H1 (cell line): ENCODE results near the gene TUBD1. TPM values are rescaled to one million over a fixed set of nuclear protein-coding genes. Genes with fewer than 3 reads are reported as not detected.

Experiments
- CTCF ChIA-PET: fragments of 300-600 bp; sonication (Branson Sonifier 250); formaldehyde crosslinking; loops from one replicate; lab custom pipeline; 2021; ENCODE audit not compliant: partially characterized antibody; lab: Charles Lee
- POLR2A ChIA-PET: fragments of 300-600 bp; sonication (Branson Sonifier 250); formaldehyde crosslinking; loops from one replicate; lab custom pipeline; 2021; ENCODE audit warnings: inconsistent platforms; ENCODE audit not compliant: partially characterized antibody; lab: Charles Lee
- DNase-seq, 2 experiments: peaks; one replicate each; pipeline versions ENCODE4 v3.0.0 to v3.0.0-alpha.2; 2010 to 2022; ENCODE audit warnings: low spot score in 2 of 2, low read depth in 1 of 2, mixed read lengths in 1 of 2
- FAIRE-seq: peaks from 2 replicates; lab custom pipeline; 2011; peaks lifted over from hg19 to GRCh38; lab: Jason Lieb, UNC
- H2AFZ ChIP-seq: 2 replicates; pipeline ENCODE4 v1.8.1; 2012; ENCODE audit warnings: low read length, inconsistent platforms
- H2AK5ac ChIP-seq: 2 replicates; pipeline ENCODE4 v1.6.1; 2013; ENCODE audit warnings: low read depth, low read length
- H2BK120ac ChIP-seq: replicated peaks from 2 replicates; pipeline ENCODE3; 2013; ENCODE audit warnings: low read depth, low read length, inconsistent platforms
- H2BK12ac ChIP-seq: 2 replicates; pipeline ENCODE4 v1.6.1; 2013; ENCODE audit warnings: low read depth, low read length
- H2BK15ac ChIP-seq: 2 replicates; pipeline ENCODE4 v1.6.1; 2013; ENCODE audit warnings: low read length
- H2BK20ac ChIP-seq: 2 replicates; pipeline ENCODE4 v1.6.1; 2013; ENCODE audit warnings: low read length
- H2BK5ac ChIP-seq: 2 replicates; pipeline ENCODE4 v1.6.1; 2013; ENCODE audit warnings: low read depth, low read length
- H3K14ac ChIP-seq: 2 replicates; pipeline ENCODE4 v1.6.1; 2013; ENCODE audit warnings: inconsistent platforms; ENCODE audit not compliant: insufficient read length
- H3K18ac ChIP-seq: 2 replicates; pipeline ENCODE4 v1.6.1; 2013; ENCODE audit warnings: low read length; ENCODE audit errors: extremely low read depth
- H3K23ac ChIP-seq: 2 replicates; pipeline ENCODE4 v1.6.1; 2013; ENCODE audit warnings: inconsistent platforms; ENCODE audit not compliant: insufficient read length
- H3K23me2 ChIP-seq: 2 replicates; pipeline ENCODE4 v1.6.1; 2013; ENCODE audit warnings: low read depth, low read length
- H3K27ac ChIP-seq: 2 replicates; pipeline ENCODE4 v1.6.1; 2011; ENCODE audit warnings: low read depth, low read length, inconsistent platforms
- H3K27me3 ChIP-seq, 4 experiments: replicated peaks in 1 of 4; 1 replicate in 1 of 4; 2 replicates in 3 of 4; pipeline versions ENCODE4 v1.6.1 to v1.8.1; 2011 to 2013; ENCODE audit warnings: low read length in 3 of 4, mild to moderate bottlenecking in 3 of 4, inconsistent platforms in 2 of 4, mixed read lengths in 2 of 4, moderate library complexity in 1 of 4; ENCODE audit not compliant: control insufficient read depth in 3 of 4, insufficient read depth in 3 of 4; ENCODE audit errors: extremely low read depth in 1 of 4
- H3K36me3 ChIP-seq, 4 experiments: 2 replicates each; pipeline versions ENCODE4 v1.6.1 to v1.8.1; 2011 to 2013; ENCODE audit warnings: mild to moderate bottlenecking in 4 of 4, low read length in 3 of 4, moderate library complexity in 2 of 4, control low read depth in 1 of 4, inconsistent platforms in 1 of 4; ENCODE audit not compliant: insufficient read depth in 4 of 4, control insufficient read depth in 2 of 4
- H3K4ac ChIP-seq: replicated peaks from 2 replicates; pipeline ENCODE3; 2013; ENCODE audit warnings: low read length, low read depth, mixed read lengths, inconsistent platforms; ENCODE audit not compliant: insufficient read length
- H3K4me1 ChIP-seq, 4 experiments: replicated peaks in 1 of 4; 1 replicate in 1 of 4; 2 replicates in 3 of 4; pipeline versions ENCODE4 v1.6.1 to v1.8.1; 2011 to 2013; ENCODE audit warnings: low read length in 3 of 4, inconsistent platforms in 2 of 4, mixed read lengths in 1 of 4; ENCODE audit not compliant: insufficient read depth in 4 of 4, control insufficient read depth in 3 of 4
- H3K4me2 ChIP-seq, 2 experiments: 2 replicates each; pipeline versions ENCODE4 v1.6.1 to v1.8.1; 2011 to 2013; ENCODE audit warnings: low read depth in 2 of 2, low read length in 2 of 2, control low read depth in 1 of 2, inconsistent platforms in 1 of 2, mild to moderate bottlenecking in 1 of 2; ENCODE audit not compliant: insufficient read depth in 1 of 2
- H3K4me3 ChIP-seq, 4 experiments: fragments of 200-600, 300-600 bp in 1 of 4; sonication (generic), shearing (Covaris generic), sonication (Bioruptor Twin) in 1 of 4; 2 replicates each; pipeline versions ENCODE4 v1.5.1 to v1.8.1; 2011 to 2016; ENCODE audit warnings: low read length in 4 of 4, low read depth in 3 of 4, control low read depth in 2 of 4, inconsistent platforms in 2 of 4, mild to moderate bottlenecking in 2 of 4, mixed read lengths in 1 of 4, moderate library complexity in 1 of 4; ENCODE audit not compliant: insufficient read depth in 2 of 4; ENCODE audit errors: extremely low read depth in 1 of 4
- H3K56ac ChIP-seq: replicated peaks from 2 replicates; pipeline ENCODE3; 2013; ENCODE audit warnings: low read depth, mild to moderate bottlenecking, mixed read lengths, low read length, inconsistent platforms; ENCODE audit not compliant: insufficient read length
- H3K79me1 ChIP-seq: 2 replicates; pipeline ENCODE4 v1.6.1; 2013; ENCODE audit warnings: low read depth, low read length, control low read depth
- H3K79me2 ChIP-seq, 2 experiments: 2 replicates each; pipeline versions ENCODE4 v1.6.1 to v1.8.1; 2012 to 2013; ENCODE audit warnings: low read length in 2 of 2, mild to moderate bottlenecking in 2 of 2, inconsistent platforms in 1 of 2; ENCODE audit not compliant: insufficient read depth in 2 of 2, control insufficient read depth in 1 of 2
- H3K9ac ChIP-seq, 4 experiments: replicated peaks in 1 of 4; 1 replicate in 1 of 4; 2 replicates in 3 of 4; pipeline versions ENCODE4 v1.6.1 to v1.8.1; 2011 to 2013; ENCODE audit warnings: low read depth in 3 of 4, low read length in 3 of 4, control low read depth in 2 of 4, mild to moderate bottlenecking in 2 of 4, moderate library complexity in 2 of 4, inconsistent platforms in 1 of 4; ENCODE audit errors: extremely low read depth in 1 of 4
- H3K9me3 ChIP-seq, 2 experiments: 2 replicates each; pipeline versions ENCODE4 v1.6.1 to v1.8.1; 2012 to 2013; ENCODE audit warnings: mild to moderate bottlenecking in 2 of 2, moderate library complexity in 2 of 2, control low read depth in 1 of 2, inconsistent platforms in 1 of 2, low read depth in 1 of 2, low read length in 1 of 2, mixed read lengths in 1 of 2; ENCODE audit not compliant: insufficient read depth in 2 of 2
- H4K20me1 ChIP-seq, 2 experiments: replicated peaks in 1 of 2; 2 replicates each; pipeline versions ENCODE3 to v1.8.1; 2011 to 2013; ENCODE audit warnings: inconsistent platforms in 2 of 2, low read length in 2 of 2, mild to moderate bottlenecking in 1 of 2; ENCODE audit not compliant: insufficient read depth in 2 of 2, control insufficient read depth in 1 of 2
- H4K5ac ChIP-seq: 2 replicates; pipeline ENCODE4 v1.6.1; 2013; ENCODE audit warnings: low read length, low read depth, mixed read lengths, inconsistent platforms; ENCODE audit not compliant: insufficient read length
- H4K8ac ChIP-seq: 2 replicates; pipeline ENCODE4 v1.8.0; 2013; ENCODE audit warnings: mild to moderate bottlenecking, moderate library complexity, low read length, inconsistent platforms; ENCODE audit not compliant: insufficient read depth; ENCODE audit errors: extremely low read depth
- H4K91ac ChIP-seq: replicated peaks from 2 replicates; pipeline ENCODE3; 2013; ENCODE audit warnings: low read length, mixed read lengths, inconsistent platforms; ENCODE audit not compliant: insufficient read length
- BRCA1 ChIP-seq: IDR thresholded peaks from 2 replicates; pipeline ENCODE4 v1.6.1; 2012; ENCODE audit warnings: low read depth, low read length, improper control_type of control experiment
- CREB1 ChIP-seq: IDR thresholded peaks from 2 replicates; pipeline ENCODE4 v1.6.1; 2012; ENCODE audit warnings: inconsistent platforms
- FOSL1 ChIP-seq: IDR thresholded peaks from 2 replicates; pipeline ENCODE4 v1.6.1; 2011; ENCODE audit warnings: mild to moderate bottlenecking, low read depth, low read length, moderate library complexity; ENCODE audit not compliant: insufficient read depth
- GABPA ChIP-seq: IDR thresholded peaks from 2 replicates; pipeline ENCODE4 v1.6.1; 2011; ENCODE audit warnings: mild to moderate bottlenecking, low read length, moderate library complexity, borderline replicate concordance; ENCODE audit not compliant: insufficient read depth
- NANOG ChIP-seq: IDR thresholded peaks from 2 replicates; pipeline ENCODE4 v1.6.1; 2011; ENCODE audit warnings: low read length, low read depth, mild to moderate bottlenecking, inconsistent platforms; ENCODE audit not compliant: insufficient read depth, poor library complexity, severe bottlenecking
- PHF8 ChIP-seq: fragments of 200-600 bp; sonication (generic); conservative IDR thresholded peaks from 2 replicates; pipeline ENCODE4 v1.7.1; 2012; ENCODE audit warnings: low read depth, mild to moderate bottlenecking, inconsistent platforms, low read length, moderate library complexity
- POLR2A ChIP-seq, 2 experiments: IDR thresholded peaks; 1 replicate in 1 of 2; 2 replicates in 1 of 2; pipeline ENCODE4 v1.6.1; 2011; ENCODE audit warnings: low read depth in 2 of 2, low read length in 2 of 2, mild to moderate bottlenecking in 2 of 2; ENCODE audit errors: control extremely low read depth in 1 of 2
- SP1 ChIP-seq: IDR thresholded peaks from 2 replicates; pipeline ENCODE4 v1.6.1; 2011; ENCODE audit warnings: low read depth, low read length
- SP2 ChIP-seq: IDR thresholded peaks from 2 replicates; pipeline ENCODE4 v1.6.1; 2012; ENCODE audit warnings: mild to moderate bottlenecking, low read length, inconsistent platforms
- SRF ChIP-seq: IDR thresholded peaks from 2 replicates; pipeline ENCODE4 v1.6.1; 2011; ENCODE audit warnings: mild to moderate bottlenecking, low read depth, low read length, moderate library complexity
- TAF7 ChIP-seq: optimal IDR thresholded peaks from 2 replicates; pipeline ENCODE3; 2011; ENCODE audit warnings: low read depth, mild to moderate bottlenecking, inconsistent platforms, low read length, moderate library complexity, borderline replicate concordance
- USF2 ChIP-seq: IDR thresholded peaks from 2 replicates; pipeline ENCODE4 v1.6.1; 2011; ENCODE audit warnings: low read length, improper control_type of control experiment
- ZNF274 ChIP-seq: IDR thresholded peaks from 2 replicates; pipeline ENCODE4 v1.7.0; 2012; ENCODE audit warnings: low read length, borderline replicate concordance; ENCODE audit errors: extremely low read depth
- WGBS, 2 experiments: shearing (Covaris generic) in 1 of 2; methylation state at CpG; one replicate each; pipeline versions ENCODE4 v1.1.6 to v1.1.7; 2013 to 2015; ENCODE audit warnings: low lambda C conversion rate in 2 of 2, mixed read lengths in 2 of 2, inconsistent platforms in 1 of 2, low coverage in 1 of 2, missing lambda C conversion rate in 1 of 2; ENCODE audit not compliant: insufficient replicate concordance in 2 of 2, insufficient coverage in 1 of 2, insufficient read length in 1 of 2; ENCODE audit errors: extremely low coverage in 1 of 2, missing lambda C conversion rate in 1 of 2; 5-methylcytosine and 5-hydroxymethylcytosine counted together
- polyA plus RNA-seq, 7 experiments: library from polyadenylated mRNA; depleted of rRNA in 3 of 7; stranded (reverse) in 5 of 7; unstranded in 2 of 7; fragments of >200 nt in 5 of 7; fragments of 200-250 nt in 2 of 7; gene quantifications; 1 replicate in 5 of 7; 2 replicates in 1 of 7; 4 replicates in 1 of 7; pipeline versions ENCODE4 v1.2.1 to v1.2.3, GENCODE V29; 2011 to 2013; ENCODE audit warnings: missing spikeins in 2 of 7, mixed read lengths in 2 of 7
- total RNA-seq: library from RNA; stranded (reverse); fragmentation: NEBNext Ultra II Directional; extraction: Animal tissue kit (Norgen Biotek cat#: 25700); gene quantifications from 2 replicates; pipeline ENCODE4 v1.2.1, GENCODE V29; 2021

The TUBD1 gene
- total and polyA plus RNA-seq, 2 of the 8 experiments (the other 6 are each of a cell fraction or from before 2014, with no cell fraction given), result 9.1 to 17.5 TPM

GRCh38 chr17:59810894-59811153, 81.9 kb downstream of the TUBD1 start:
- H4K91ac ChIP-seq, result no peak overlapping the region
- H3K18ac ChIP-seq, result no peak overlapping the region
- H3K27me3 ChIP-seq, result no peaks in the 10 kb centered on the region
- no peak overlapping the region for H3K14ac ChIP-seq
- H2BK20ac ChIP-seq, result no peak overlapping the region
- no peak overlapping the region for H2BK5ac ChIP-seq
- no peak for FAIRE-seq
- no peak overlapping the region for H3K4me2 ChIP-seq
- no peak overlapping the region for H2BK120ac ChIP-seq
- no peak overlapping the region for H4K8ac ChIP-seq
- peaks cover 0 to 6% (median 0%) of the 10 kb centered on the region in 4 experiments; a peak in 1 of 8 replicates for H3K36me3 ChIP-seq
- H3K4me1 ChIP-seq, result no peaks in the 10 kb centered on the region
- H3K4me3 ChIP-seq, result no peak overlapping the region
- no peak overlapping the region for H3K27ac ChIP-seq
- no peaks in the 10 kb centered on the region for H3K79me1 ChIP-seq
- no peaks in the 10 kb centered on the region for H3K23me2 ChIP-seq
- no peak overlapping the region for H3K56ac ChIP-seq
- H3K79me2 ChIP-seq, result no peaks in the 10 kb centered on the region
- H3K23ac ChIP-seq, result no peak overlapping the region
- H4K20me1 ChIP-seq, result no peaks in the 10 kb centered on the region
- 90% methylated on average over 1 of the region's 1 CpG; no CpG with 5 or more reads in 1 of the 2 experiments for WGBS, 2 experiments
- no peak overlapping the region for H2BK15ac ChIP-seq
- H4K5ac ChIP-seq, result no peak overlapping the region
- no peak overlapping the region for H2BK12ac ChIP-seq
- ChIA-PET POLR2A (no interaction called here), CTCF (no interaction called here)
- H3K4ac ChIP-seq, result no peak overlapping the region
- TF ChIP-seq SP1 (no peak), NANOG (no peak), PHF8 (no peak), USF2 (no peak), GABPA (no peak), SP2 (no peak), SRF (no peak), BRCA1 (no peak), TAF7 (no peak), CREB1 (no peak), FOSL1 (no peak), POLR2A (IDR thresholded peaks at IDR 0.05; ENCODE audit: control extremely low read depth in 1 of 2, low read depth in 2 of 2, low read length in 2 of 2) (no peak), ZNF274 (no peak)
- H2AFZ ChIP-seq, result no peak overlapping the region
- H3K9me3 ChIP-seq, result no peaks in the 10 kb centered on the region
- no peak for DNase-seq
- no peak overlapping the region for H3K9ac ChIP-seq
- H2AK5ac ChIP-seq, result no peak overlapping the region
